ENCODE results near the gene LIN28B. TPM values are rescaled to one million over a fixed set of nuclear protein-coding genes. Genes with fewer than 3 reads are reported as not detected.
A peak's percentile ranks its signal among the peaks of the same experiment; 100 is the strongest.

Gene LIN28B
- total RNA-seq, 1 donor from 2014 or later: not detected

DNA sequence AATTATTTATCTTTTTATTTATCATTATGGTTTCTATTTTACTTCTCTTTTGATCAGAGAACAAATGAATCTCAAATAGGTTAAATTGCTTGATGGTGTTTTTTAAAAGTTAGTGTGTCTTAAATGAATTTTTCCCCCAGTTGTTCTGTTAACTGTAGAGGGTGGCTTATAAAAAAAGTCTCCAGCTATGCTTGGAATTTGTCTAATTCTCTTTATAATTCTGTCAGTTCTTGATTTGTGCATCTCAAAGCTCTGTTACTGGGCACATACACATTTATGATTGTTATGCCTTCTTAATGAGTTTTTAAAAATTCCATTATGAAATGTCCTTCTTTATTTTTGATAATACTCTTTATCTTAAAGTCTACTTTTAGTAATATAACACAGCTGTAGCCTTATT, 58.0 kb downstream of the LIN28B start:
- no peak for DNase-seq

GRCh38 chr6:105015482-105015881, 58.6 kb downstream of the LIN28B start:
- no peak for DNase-seq

GRCh38 chr6:105019285-105019684, 62.4 kb downstream of the LIN28B start:
- DNase-seq: no peak

GRCh38 chr6:105021399-105021798, 64.5 kb downstream of the LIN28B start:
- DNase-seq: no peak

DNA sequence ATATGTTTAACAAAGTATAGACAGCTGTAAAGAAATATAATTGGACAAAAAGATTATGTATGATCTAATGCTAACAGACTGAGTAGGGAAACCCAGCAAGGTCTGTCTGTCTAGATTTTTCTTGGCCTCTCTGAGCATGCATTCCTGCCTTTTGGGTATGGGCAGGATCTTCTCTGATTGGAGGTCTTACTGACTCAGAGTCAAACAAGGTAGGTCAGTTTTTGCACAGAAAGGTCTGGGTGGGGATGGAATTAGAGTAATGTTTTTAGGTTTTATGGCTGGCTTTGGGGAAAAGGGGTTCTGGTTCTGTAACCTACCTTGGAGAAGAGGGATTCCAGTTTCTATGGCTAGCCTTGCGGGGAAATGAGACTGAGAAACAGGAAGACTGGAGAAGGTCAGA, 65.5 kb downstream of the LIN28B start:
- no peak for DNase-seq

- DNase-seq: no peak
These were observed 67.9 kb downstream of the LIN28B start for GRCh38 chr6:105024803-105025202.

DNA sequence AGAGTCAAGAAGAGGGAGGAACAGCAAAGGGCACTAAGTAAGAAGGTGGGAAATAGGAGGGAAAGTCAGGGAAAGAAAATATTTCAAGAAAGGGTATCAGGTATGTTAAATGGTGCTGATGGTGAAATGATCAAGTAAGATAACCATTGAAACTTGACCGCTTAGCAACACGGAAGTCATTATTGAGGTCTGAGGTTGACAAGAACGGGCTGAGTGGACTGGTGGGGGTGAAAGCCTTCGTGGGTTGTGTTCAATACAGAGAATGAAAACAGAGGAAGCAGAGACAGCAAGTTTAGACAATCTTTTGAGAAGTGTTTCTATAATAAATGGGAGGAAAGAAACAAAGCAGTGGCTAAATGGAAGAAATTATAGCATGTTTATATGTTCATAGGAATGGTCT, 72.0 kb downstream of the LIN28B start:
- DNase-seq: no peak

DNA sequence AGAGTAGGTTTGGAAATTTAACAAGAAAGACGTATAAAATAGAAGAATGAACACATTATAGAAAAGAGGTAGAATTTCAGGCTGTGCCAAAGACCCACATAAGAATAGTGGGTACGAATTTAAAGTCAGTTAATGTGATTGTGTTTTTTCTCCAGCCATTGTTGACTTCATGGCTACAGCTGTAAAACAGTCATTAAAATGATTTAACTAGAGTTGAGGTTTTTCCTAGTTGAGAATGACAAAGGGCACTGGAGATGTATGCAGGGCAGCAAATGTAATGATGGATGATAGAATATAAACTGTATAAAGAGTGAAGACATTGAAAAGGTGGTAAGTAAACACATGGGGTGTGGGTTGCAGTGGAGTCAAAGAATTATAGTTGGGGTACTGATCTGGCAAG, 72.7 kb downstream of the LIN28B start:
- DNase-seq: no peak

GRCh38 chr6:105034470-105034869, 77.6 kb downstream of the LIN28B start:
- DNase-seq: no peak

DNA sequence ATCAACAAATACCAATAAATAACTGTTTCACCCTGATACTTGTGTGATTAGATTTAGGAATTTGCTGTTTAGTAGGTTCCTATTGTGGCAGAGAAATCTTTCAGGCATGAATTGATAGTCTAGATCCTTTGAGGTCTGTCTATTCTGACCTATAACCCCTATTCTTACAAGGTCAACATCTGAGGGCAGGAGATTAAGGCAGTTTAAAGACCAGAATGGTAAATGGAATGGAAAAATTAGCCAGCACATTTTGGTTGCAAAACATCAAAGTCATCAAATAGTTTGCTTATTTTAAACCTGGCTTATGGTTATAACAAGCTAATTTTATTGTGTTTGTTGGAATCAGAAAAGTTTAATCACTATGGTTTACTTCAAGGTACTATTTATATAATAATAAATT, 78.4 kb downstream of the LIN28B start:
- DNase-seq: no peak

GRCh38 chr6:105036351-105036750, 79.4 kb downstream of the LIN28B start:
- no peak for DNase-seq

GRCh38 chr6:105038259-105038658, 81.4 kb downstream of the LIN28B start:
- no peak for DNase-seq

- no peak for DNase-seq
These were observed 85.0 kb downstream of the LIN28B start for GRCh38 chr6:105041880-105042279.

DNA sequence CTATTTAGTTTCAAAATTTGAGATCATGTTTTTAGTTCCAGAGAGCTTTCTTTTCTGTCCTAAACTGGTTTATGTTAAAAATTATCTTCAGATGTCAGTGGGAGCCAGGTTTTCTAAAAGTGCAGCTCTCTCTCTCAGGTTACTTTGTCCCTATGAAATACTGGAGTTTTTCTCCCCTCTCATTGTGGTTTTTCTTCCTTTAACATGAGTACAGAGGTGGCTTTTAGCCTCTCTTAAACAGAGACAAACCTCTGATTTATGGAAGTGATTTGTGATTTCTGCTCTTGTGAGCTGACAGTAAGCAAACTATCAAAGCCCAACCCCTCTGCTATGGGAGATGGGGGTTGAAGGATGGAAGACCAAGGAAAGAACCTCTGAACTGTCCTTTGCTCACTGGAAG, 85.7 kb downstream of the LIN28B start:
- no peak for DNase-seq

GRCh38 chr6:105043979-105044378, 87.1 kb downstream of the LIN28B start:
- DNase-seq: no peak

GRCh38 chr6:105045526-105045925, 88.6 kb downstream of the LIN28B start:
- DNase-seq: peak; percentile 77

- peak; percentile 64 for DNase-seq
These were observed 95.1 kb downstream of the LIN28B start for GRCh38 chr6:105051941-105052471.

DNA sequence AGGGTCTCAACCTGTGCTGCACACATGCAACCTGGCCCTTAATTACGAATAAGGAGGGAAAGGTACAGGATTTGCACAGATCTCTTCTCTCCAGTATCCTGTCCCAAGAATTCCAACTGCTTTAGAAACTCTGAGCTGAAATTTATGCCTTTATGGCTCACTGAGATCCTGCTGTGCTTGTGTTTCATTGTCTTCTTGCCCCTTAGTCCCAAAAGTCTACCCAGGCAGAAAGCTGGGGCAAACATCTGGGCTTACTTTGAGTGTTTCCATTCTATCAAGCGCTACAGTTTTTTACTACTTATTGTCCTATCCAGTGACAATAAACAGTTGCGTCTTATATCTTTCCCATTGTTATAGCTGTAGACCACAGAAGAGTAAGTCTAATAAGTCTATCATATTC, 99.7 kb downstream of the LIN28B start:
- DNase-seq: no peak

GRCh38 chr6:105057160-105057559, 100.3 kb downstream of the LIN28B start:
- no peak for DNase-seq

DNA sequence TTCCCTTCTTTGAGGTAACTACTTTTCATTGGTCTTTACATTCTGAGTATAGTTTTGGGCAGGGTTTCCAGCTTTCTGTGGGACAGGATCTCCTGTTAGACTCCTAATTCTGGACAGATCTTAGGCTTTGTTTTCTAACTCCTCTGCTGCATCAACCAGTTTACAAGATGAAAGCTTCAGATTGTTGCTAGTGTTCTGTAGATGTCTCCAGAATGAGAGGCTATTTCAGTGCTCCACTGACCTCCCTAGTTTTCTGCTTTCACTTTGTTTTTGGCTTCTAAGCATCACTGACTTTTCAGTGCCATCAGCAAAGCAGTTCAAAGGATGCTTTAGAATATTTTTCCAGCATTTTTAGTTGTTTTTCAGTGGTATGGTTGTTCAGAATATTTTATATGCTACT, 101.4 kb downstream of the LIN28B start:
- DNase-seq: no peak

DNA sequence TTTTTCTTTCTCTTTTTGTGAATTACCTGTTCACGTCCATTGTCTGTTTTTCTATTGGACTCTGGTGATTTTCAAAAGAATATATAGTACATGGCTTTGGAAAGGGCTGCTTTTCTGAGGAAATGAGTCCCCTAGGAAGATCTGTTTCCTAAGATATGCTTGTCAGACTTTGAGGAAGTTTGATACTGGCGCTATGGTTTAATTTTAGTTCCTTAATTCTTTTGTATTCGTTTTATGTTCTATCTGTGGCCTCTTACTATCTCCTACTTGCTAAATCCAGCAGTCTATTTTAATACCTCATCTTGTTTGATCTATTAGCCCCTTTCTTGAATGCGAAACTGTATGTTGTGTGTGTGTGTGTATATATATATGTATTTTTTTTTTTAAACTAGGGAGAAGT, 101.9 kb downstream of the LIN28B start:
- peak; percentile 10 for DNase-seq

- no peak for DNase-seq
These were observed 109.3 kb downstream of the LIN28B start for GRCh38 chr6:105066233-105066632.

GRCh38 chr6:105066836-105067235, 109.9 kb downstream of the LIN28B start:
- no peak for DNase-seq

DNA sequence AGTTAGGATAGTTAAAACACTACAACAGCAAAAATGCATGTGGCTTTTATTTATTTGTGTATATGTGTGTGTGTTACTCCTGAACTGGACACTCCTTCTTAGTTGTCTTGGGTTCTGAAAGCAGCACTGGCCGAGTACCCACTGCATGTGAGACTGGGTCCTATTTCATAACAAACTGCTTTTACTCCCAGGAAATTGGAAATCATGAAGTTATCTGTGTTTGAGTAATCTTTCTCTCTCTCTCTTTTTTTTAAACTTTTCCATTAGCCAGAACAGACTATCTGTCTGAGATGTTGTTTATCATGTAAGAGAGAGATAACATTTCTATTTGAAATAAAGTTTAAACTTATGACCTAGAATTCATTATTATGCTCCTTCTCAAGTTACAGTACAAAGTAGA, 110.4 kb downstream of the LIN28B start:
- no peak for DNase-seq

GRCh38 chr6:105068407-105068806, 111.5 kb downstream of the LIN28B start:
- DNase-seq: no peak

All from dermis blood vessel endothelial cell (primary cell).